A549 (cell line): ENCODE measurements around the gene FGF3. TPM values are rescaled to one million over a fixed set of nuclear protein-coding genes. Genes with fewer than 3 reads are reported as not detected.

Source experiments
- ATAC-seq, 2 experiments: fragments of 200-7000 bp in 1 of 2; fragments of >200 bp in 1 of 2; cut with Nextera tagmentation in 1 of 2; cut with Tn5 transposase in 1 of 2; 3 replicates each; pipeline versions ENCODE4 v1.8.0 to v1.9.1; 2018 to 2020; ENCODE audit warnings: mild to moderate bottlenecking in 1 of 2, moderate library complexity in 1 of 2
- CTCF ChIA-PET: fragments of 300-600 bp; sonication (Branson Sonifier 250); formaldehyde crosslinking; extraction: SDS; loops from one replicate; lab custom pipeline; 2021; ENCODE audit warnings: antibody characterized with exemption, inconsistent platforms; lab: Yijun Ruan, JAX
- POLR2A ChIA-PET: fragments of 350-600 bp; formaldehyde crosslinking; extraction: SDS; loops from one replicate; lab custom pipeline; 2021; ENCODE audit warnings: antibody characterized with exemption, inconsistent platforms; lab: Yijun Ruan, JAX
- DNase-seq, 2 experiments: peaks; one replicate each; pipeline versions ENCODE4 v3.0.0 to v3.0.0-alpha.2; 2011 to 2016; ENCODE audit warnings: low read depth in 1 of 2, low spot score in 1 of 2
- FAIRE-seq: peaks from 2 replicates; lab custom pipeline; 2011; peaks lifted over from hg19 to GRCh38; lab: Jason Lieb, UNC
- H3K27ac ChIP-seq, 2 experiments: fragments of >200 bp; sonication (Bioruptor Twin); formaldehyde crosslinking; 3 replicates each; pipeline ENCODE4 v1.5.1; 2016 to 2017
- H3K4me1 ChIP-seq: fragments of >200 bp; sonication (Bioruptor Twin); formaldehyde crosslinking; 3 replicates; pipeline ENCODE4 v1.6.1; 2016
- H3K4me2 ChIP-seq: fragments of >200 bp; sonication (Bioruptor Twin); formaldehyde crosslinking; 3 replicates; pipeline ENCODE4 v1.6.1; 2016
- H3K4me3 ChIP-seq: fragments of >200 bp; sonication (Bioruptor Twin); formaldehyde crosslinking; 3 replicates; pipeline ENCODE4 v1.5.1; 2016
- H3K9me3 ChIP-seq: fragments of >200 bp; sonication (Bioruptor Twin); formaldehyde crosslinking; 3 replicates; pipeline ENCODE4 v1.6.1; 2016
- BHLHE40 ChIP-seq: IDR thresholded peaks from 2 replicates; pipeline ENCODE4 v1.6.1; 2012; ENCODE audit warnings: low read depth, low read length, inconsistent platforms
- CEBPB ChIP-seq, 2 experiments: fragments of >200 bp in 1 of 2; sonication (Bioruptor Twin) in 1 of 2; formaldehyde crosslinking in 1 of 2; IDR thresholded peaks; 2 replicates each; pipeline ENCODE4 v1.6.1; 2012 to 2016
- EHF ChIP-seq: fragments of 250-450 bp; sonication (Bioruptor Pico); IDR thresholded peaks from 2 replicates; pipeline ENCODE4 v1.5.0; 2020; ENCODE audit warnings: mild to moderate bottlenecking
- EHMT2 ChIP-seq: fragments of 200-600 bp; sonication (generic); IDR thresholded peaks from 2 replicates; pipeline ENCODE4 v1.6.1; 2016; ENCODE audit warnings: antibody characterized with exemption, low read depth, mild to moderate bottlenecking, moderate library complexity
- FOXS1 ChIP-seq: fragments of 250-450 bp; sonication (Bioruptor Pico); IDR thresholded peaks from 2 replicates; pipeline ENCODE4 v1.5.0; 2020; ENCODE audit warnings: mild to moderate bottlenecking, moderate library complexity
- GATA3 ChIP-seq: IDR thresholded peaks from 2 replicates; pipeline ENCODE4 v1.6.1; 2012; ENCODE audit warnings: borderline replicate concordance
- HOXA7 ChIP-seq: fragments of 250-450 bp; sonication (Bioruptor Pico); IDR thresholded peaks from 2 replicates; pipeline ENCODE4 v1.5.0; 2020; ENCODE audit warnings: mild to moderate bottlenecking, moderate library complexity
- HOXB13 ChIP-seq: fragments of 250-450 bp; sonication (Bioruptor Pico); IDR thresholded peaks from 2 replicates; pipeline ENCODE4 v1.5.0; 2020; ENCODE audit warnings: low read depth, mild to moderate bottlenecking, moderate library complexity
- HOXB5 ChIP-seq: fragments of 250-450 bp; sonication (Bioruptor Pico); IDR thresholded peaks from 2 replicates; pipeline ENCODE4 v1.5.0; 2020; ENCODE audit warnings: mild to moderate bottlenecking, moderate library complexity
- JUN ChIP-seq, 2 experiments: fragments of >200 bp; sonication (Bioruptor Twin); formaldehyde crosslinking; IDR thresholded peaks; 2 replicates in 1 of 2; 3 replicates in 1 of 2; pipeline ENCODE4 v1.6.1; 2016 to 2017
- JUNB ChIP-seq: fragments of >200 bp; sonication (Bioruptor Twin); formaldehyde crosslinking; IDR thresholded peaks from 2 replicates; pipeline ENCODE4 v1.6.1; 2016
- KDM5A ChIP-seq: fragments of 200-600 bp; sonication (generic); IDR thresholded peaks from 2 replicates; pipeline ENCODE4 v1.6.1; 2016; ENCODE audit warnings: antibody characterized with exemption, mild to moderate bottlenecking
- MAZ ChIP-seq: fragments of 150-350 bp; IDR thresholded peaks from 2 replicates; pipeline ENCODE4 v1.6.1; 2014; ENCODE audit warnings: antibody characterized with exemption, low read depth, low read length, borderline replicate concordance
- NFE2L2 ChIP-seq: fragments of 150-350 bp; conservative IDR thresholded peaks from 2 replicates; pipeline ENCODE4 v1.6.1; 2014; ENCODE audit warnings: low read length
- NPAS2 ChIP-seq: fragments of 250-450 bp; sonication (Bioruptor Pico); IDR thresholded peaks from 2 replicates; pipeline ENCODE4 v1.8.0; 2022; ENCODE audit warnings: mild to moderate bottlenecking, moderate library complexity, borderline replicate concordance
- POLR2A ChIP-seq: IDR thresholded peaks from 2 replicates; pipeline ENCODE4 v1.6.1; 2012; ENCODE audit warnings: mild to moderate bottlenecking, low read length
- SMC3 ChIP-seq: fragments of >200 bp; sonication (Bioruptor Twin); formaldehyde crosslinking; IDR thresholded peaks from 3 replicates; pipeline ENCODE4 v1.6.1; 2018; ENCODE audit warnings: inconsistent platforms
- TFCP2L1 ChIP-seq: fragments of 250-450 bp; sonication (Bioruptor Pico); IDR thresholded peaks from 2 replicates; pipeline ENCODE4 v1.5.0; 2021; ENCODE audit warnings: mild to moderate bottlenecking
- TP53 ChIP-seq: fragments of 250-450 bp; sonication (Bioruptor Pico); IDR thresholded peaks from 2 replicates; pipeline ENCODE4 v1.5.0; 2021; ENCODE audit warnings: mild to moderate bottlenecking, moderate library complexity
- ZC3H11A ChIP-seq: fragments of 450-650 bp; IDR thresholded peaks from 2 replicates; pipeline ENCODE4 v1.6.1; 2014; ENCODE audit warnings: antibody characterized with exemption, mild to moderate bottlenecking
- WGBS: methylation state at CpG from one replicate; pipeline ENCODE4 v1.1.6; 2017; ENCODE audit errors: missing lambda C conversion rate; 5-methylcytosine and 5-hydroxymethylcytosine counted together
- polyA plus RNA-seq, 4 experiments: library from polyadenylated mRNA; depleted of rRNA in 3 of 4; stranded (reverse); fragments of >200 nt; fragmentation: RNase III in 1 of 4; extraction: RNeasy Plus Mini Kit Qiagen cat#74134 plus additional on column Dnase treatment in 1 of 4; gene quantifications; 2 replicates in 3 of 4; 3 replicates in 1 of 4; pipeline ENCODE4 v1.2.3, GENCODE V29; 2011 to 2017
- TF ChIP-seq, protein P1 (sequence below): fragments of >200 bp; sonication (Bioruptor Twin); formaldehyde crosslinking; IDR thresholded peaks from 3 replicates; pipeline ENCODE4 v1.6.1; 2016
- TF ChIP-seq, protein P2 (sequence below): IDR thresholded peaks from 2 replicates; pipeline ENCODE4 v1.6.1; 2012
- TF ChIP-seq, protein P3 (sequence below): fragments of 250-450 bp; sonication (Bioruptor Pico); IDR thresholded peaks from 2 replicates; pipeline ENCODE4 v1.5.0; 2020; ENCODE audit warnings: low read depth, mild to moderate bottlenecking, moderate library complexity
- TF ChIP-seq, protein P4 (sequence below): IDR thresholded peaks from 2 replicates; pipeline ENCODE4 v1.6.1; 2012; ENCODE audit warnings: low read depth, borderline replicate concordance
- TF ChIP-seq, protein P5 (sequence below): fragments of 450-650 bp; IDR thresholded peaks from 2 replicates; pipeline ENCODE4 v1.6.1; 2014; ENCODE audit warnings: antibody characterized with exemption
- TF ChIP-seq, protein P6 (sequence below): fragments of >200 bp; sonication (Bioruptor Twin); formaldehyde crosslinking; IDR thresholded peaks from 3 replicates; pipeline ENCODE4 v1.5.1; 2016
- TF ChIP-seq, protein P7 (sequence below): IDR thresholded peaks from 2 replicates; pipeline ENCODE4 v1.6.1; 2012
- TF ChIP-seq, protein P8 (sequence below): fragments of 250-450 bp; sonication (Bioruptor Pico); IDR thresholded peaks from 2 replicates; pipeline ENCODE4 v1.5.0; 2021; ENCODE audit warnings: mild to moderate bottlenecking, moderate library complexity, borderline replicate concordance

Gene FGF3
- polyA plus RNA-seq, 2 of the 4 experiments (the other 2 are of a cell fraction): not detected

DNA sequence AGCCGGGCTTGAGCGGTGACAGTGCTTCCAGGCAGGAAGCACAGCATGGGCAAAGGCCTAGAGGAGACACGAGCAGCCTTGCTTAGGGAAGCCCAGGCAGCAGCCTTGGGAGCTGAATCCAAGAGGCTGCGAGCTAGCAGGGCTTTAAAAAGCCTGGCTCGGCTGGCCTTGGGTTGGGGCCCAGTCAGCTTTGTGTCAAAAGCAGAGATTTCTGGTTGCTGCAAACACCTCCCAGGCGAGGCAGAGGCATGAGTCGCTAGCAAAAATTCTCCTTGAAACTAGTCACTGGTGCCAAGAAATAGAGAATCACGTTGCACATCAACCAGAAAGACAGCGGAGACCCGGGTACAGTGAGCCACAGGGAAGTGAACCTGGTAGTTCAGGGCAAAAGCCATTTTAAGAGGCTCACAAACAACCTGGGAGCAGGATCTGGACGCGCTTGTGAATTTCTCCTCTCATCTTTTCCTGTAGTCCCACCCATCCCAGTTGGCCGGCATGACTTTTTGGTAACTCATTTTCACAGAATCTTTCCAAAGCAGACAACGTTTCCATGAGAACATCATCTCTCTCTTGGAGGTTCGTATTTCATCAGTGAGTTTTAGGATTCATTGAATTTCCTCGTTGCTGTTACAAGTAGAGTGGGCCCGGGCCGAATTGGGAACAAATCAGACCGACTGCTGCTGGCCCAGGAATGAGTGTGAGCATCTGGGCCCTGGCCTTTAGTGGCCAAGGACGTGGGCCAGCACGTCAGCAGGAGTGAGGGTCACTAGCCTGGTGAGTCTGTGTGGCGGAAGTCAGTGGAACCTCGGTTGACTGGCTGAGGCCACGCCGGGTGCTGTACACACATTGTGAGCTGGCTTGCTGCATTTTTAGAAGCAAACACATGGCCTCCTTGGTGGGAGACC lies 27.7 kb downstream of the FGF3 start:
- ATAC-seq (peak; percentile 40 to 63; a peak in 4 of 6 replicates), FAIRE-seq (no peak), DNase-seq (no peak)
- peaks cover 11% of the 10 kb centered on the region; the same call in 2 of the 3 replicates for H3K4me1 ChIP-seq
- H3K27ac ChIP-seq: peak overlapping the region; percentile 30 to 63; a peak in 3 of 6 replicates
- no peak for TF ChIP-seq SMC3
- TF ChIP-seq HOXB13: no peak
- TF ChIP-seq, protein P1, sequence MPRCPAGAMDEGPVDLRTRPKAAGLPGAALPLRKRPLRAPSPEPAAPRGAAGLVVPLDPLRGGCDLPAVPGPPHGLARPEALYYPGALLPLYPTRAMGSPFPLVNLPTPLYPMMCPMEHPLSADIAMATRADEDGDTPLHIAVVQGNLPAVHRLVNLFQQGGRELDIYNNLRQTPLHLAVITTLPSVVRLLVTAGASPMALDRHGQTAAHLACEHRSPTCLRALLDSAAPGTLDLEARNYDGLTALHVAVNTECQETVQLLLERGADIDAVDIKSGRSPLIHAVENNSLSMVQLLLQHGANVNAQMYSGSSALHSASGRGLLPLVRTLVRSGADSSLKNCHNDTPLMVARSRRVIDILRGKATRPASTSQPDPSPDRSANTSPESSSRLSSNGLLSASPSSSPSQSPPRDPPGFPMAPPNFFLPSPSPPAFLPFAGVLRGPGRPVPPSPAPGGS: no peak
- no peak for TF ChIP-seq CEBPB (IDR thresholded peaks at IDR 0.05)
- no peak for TF ChIP-seq GATA3
- TF ChIP-seq NPAS2 (CRISPR knock-in tag): no peak
- TF ChIP-seq, protein P2, sequence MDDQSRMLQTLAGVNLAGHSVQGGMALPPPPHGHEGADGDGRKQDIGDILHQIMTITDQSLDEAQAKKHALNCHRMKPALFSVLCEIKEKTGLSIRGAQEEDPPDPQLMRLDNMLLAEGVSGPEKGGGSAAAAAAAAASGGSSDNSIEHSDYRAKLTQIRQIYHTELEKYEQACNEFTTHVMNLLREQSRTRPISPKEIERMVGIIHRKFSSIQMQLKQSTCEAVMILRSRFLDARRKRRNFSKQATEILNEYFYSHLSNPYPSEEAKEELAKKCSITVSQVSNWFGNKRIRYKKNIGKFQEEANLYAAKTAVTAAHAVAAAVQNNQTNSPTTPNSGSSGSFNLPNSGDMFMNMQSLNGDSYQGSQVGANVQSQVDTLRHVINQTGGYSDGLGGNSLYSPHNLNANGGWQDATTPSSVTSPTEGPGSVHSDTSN: no peak
- no peak for TF ChIP-seq POLR2A
- TF ChIP-seq, protein P3, sequence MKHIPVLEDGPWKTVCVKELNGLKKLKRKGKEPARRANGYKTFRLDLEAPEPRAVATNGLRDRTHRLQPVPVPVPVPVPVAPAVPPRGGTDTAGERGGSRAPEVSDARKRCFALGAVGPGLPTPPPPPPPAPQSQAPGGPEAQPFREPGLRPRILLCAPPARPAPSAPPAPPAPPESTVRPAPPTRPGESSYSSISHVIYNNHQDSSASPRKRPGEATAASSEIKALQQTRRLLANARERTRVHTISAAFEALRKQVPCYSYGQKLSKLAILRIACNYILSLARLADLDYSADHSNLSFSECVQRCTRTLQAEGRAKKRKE: no peak
- TF ChIP-seq, protein P4, sequence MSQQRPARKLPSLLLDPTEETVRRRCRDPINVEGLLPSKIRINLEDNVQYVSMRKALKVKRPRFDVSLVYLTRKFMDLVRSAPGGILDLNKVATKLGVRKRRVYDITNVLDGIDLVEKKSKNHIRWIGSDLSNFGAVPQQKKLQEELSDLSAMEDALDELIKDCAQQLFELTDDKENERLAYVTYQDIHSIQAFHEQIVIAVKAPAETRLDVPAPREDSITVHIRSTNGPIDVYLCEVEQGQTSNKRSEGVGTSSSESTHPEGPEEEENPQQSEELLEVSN: no peak
- TF ChIP-seq JUN (IDR thresholded peaks at IDR 0.05): no peak
- no peak for TF ChIP-seq HOXB5 (CRISPR knock-in tag)
- no peak for TF ChIP-seq EHF (CRISPR knock-in tag)
- TF ChIP-seq NFE2L2: no peak
- TF ChIP-seq ZC3H11A: no peak
- no peak for TF ChIP-seq KDM5A
- 67% methylated on average over 25 of the region's 25 CpGs for WGBS
- CTCF ChIA-PET: interaction anchor here (0.6 to 1.2 kb wide), 2 partner anchors 10 to 102 kb away, joined by 3 read pairs; no protein-coding TSS in a partner anchor
- POLR2A ChIA-PET: no interaction called here
- H3K4me2 ChIP-seq: peak overlapping the region; percentile 37; the same call in 2 of the 3 replicates
- no peak overlapping the region for H3K4me3 ChIP-seq
- no peaks in the 10 kb centered on the region for H3K9me3 ChIP-seq

DNA sequence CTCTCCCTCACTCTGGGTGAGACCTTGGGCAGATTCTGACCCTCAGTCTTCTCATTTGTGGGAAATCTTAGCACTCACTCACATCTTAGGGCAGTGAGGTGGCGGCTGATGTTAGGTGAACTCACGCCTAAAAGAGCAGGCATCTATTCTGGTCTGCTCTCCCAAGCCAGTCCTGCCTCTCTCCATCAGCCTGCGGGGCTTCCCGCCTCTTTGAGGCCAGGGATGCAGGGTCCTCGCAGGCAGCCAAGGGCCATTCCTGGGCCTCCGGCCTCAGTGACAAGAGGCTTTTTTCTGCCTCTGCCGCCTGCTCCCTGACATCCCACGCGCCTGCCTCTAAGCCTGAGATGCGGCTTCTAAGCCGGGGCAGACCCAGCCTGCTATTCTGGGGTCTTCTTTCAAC lies 30.3 kb downstream of the FGF3 start:
- Histone ChIP-seq H3K27ac (no peak overlapping the region), H3K4me3 (no peak overlapping the region), H3K9me3 (no peaks in the 10 kb centered on the region), H3K4me1 (peaks cover 11% of the 10 kb centered on the region; the same call in 2 of the 3 replicates), H3K4me2 (no peak overlapping the region)
- FAIRE-seq (no peak), DNase-seq (no peak), ATAC-seq (no peak)
- WGBS: 88% methylated on average over 10 of the region's 11 CpGs
- POLR2A ChIA-PET: no interaction called here
- CTCF ChIA-PET: interaction anchor here (1.1 kb wide), 1 partner anchor 11 kb away, joined by 4 read pairs; no protein-coding TSS in a partner anchor
- TF ChIP-seq, protein P5, sequence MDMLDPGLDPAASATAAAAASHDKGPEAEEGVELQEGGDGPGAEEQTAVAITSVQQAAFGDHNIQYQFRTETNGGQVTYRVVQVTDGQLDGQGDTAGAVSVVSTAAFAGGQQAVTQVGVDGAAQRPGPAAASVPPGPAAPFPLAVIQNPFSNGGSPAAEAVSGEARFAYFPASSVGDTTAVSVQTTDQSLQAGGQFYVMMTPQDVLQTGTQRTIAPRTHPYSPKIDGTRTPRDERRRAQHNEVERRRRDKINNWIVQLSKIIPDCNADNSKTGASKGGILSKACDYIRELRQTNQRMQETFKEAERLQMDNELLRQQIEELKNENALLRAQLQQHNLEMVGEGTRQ: no peak
- TF ChIP-seq TFCP2L1 (CRISPR knock-in tag): no peak
- TF ChIP-seq BHLHE40: no peak
- TF ChIP-seq, protein P6, sequence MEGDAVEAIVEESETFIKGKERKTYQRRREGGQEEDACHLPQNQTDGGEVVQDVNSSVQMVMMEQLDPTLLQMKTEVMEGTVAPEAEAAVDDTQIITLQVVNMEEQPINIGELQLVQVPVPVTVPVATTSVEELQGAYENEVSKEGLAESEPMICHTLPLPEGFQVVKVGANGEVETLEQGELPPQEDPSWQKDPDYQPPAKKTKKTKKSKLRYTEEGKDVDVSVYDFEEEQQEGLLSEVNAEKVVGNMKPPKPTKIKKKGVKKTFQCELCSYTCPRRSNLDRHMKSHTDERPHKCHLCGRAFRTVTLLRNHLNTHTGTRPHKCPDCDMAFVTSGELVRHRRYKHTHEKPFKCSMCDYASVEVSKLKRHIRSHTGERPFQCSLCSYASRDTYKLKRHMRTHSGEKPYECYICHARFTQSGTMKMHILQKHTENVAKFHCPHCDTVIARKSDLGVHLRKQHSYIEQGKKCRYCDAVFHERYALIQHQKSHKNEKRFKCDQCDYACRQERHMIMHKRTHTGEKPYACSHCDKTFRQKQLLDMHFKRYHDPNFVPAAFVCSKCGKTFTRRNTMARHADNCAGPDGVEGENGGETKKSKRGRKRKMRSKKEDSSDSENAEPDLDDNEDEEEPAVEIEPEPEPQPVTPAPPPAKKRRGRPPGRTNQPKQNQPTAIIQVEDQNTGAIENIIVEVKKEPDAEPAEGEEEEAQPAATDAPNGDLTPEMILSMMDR: no peak
- TF ChIP-seq, protein P7, sequence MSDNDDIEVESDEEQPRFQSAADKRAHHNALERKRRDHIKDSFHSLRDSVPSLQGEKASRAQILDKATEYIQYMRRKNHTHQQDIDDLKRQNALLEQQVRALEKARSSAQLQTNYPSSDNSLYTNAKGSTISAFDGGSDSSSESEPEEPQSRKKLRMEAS: no peak
- TF ChIP-seq JUNB: no peak
- TF ChIP-seq MAZ: no peak
- TF ChIP-seq EHMT2: no peak
- TF ChIP-seq, protein P8, sequence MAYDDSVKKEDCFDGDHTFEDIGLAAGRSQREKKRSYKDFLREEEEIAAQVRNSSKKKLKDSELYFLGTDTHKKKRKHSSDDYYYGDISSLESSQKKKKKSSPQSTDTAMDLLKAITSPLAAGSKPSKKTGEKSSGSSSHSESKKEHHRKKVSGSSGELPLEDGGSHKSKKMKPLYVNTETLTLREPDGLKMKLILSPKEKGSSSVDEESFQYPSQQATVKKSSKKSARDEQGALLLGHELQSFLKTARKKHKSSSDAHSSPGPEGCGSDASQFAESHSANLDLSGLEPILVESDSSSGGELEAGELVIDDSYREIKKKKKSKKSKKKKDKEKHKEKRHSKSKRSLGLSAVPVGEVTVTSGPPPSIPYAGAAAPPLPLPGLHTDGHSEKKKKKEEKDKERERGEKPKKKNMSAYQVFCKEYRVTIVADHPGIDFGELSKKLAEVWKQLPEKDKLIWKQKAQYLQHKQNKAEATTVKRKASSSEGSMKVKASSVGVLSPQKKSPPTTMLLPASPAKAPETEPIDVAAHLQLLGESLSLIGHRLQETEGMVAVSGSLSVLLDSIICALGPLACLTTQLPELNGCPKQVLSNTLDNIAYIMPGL (CRISPR knock-in tag): no peak
- no peak for TF ChIP-seq FOXS1 (CRISPR knock-in tag)
- TF ChIP-seq EHF (CRISPR knock-in tag): no peak
- no peak for TF ChIP-seq TP53
- TF ChIP-seq POLR2A: no peak
- TF ChIP-seq NFE2L2: no peak
- TF ChIP-seq HOXA7: no peak
